Hematopoietic multipotent progenitor cell (in vitro differentiated cells): Measurements from ENCODE around the gene KRTAP5-1. TPM values are rescaled to one million over a fixed set of nuclear protein-coding genes. Genes with fewer than 3 reads are reported as not detected.

Experiments
- DNase-seq, 3 donors: peaks; one replicate each; pipeline ENCODE4 v3.0.0-alpha.2; 2011 to 2015; ENCODE audit warnings: low read depth in 2 of 3, low spot score in 2 of 3
- total RNA-seq: library from RNA; depleted of rRNA; stranded (reverse); fragments of >200 nt; gene quantifications from one replicate; pipeline ENCODE4 v1.2.3, GENCODE V29; 2012

The KRTAP5-1 gene
- total RNA-seq, 1 donor, result not detected

GRCh38 chr11:1562469-1563148 is 22.5 kb downstream of the KRTAP5-1 start:
- DNase-seq, result no peak

- no peak for DNase-seq
Measured at GRCh38 chr11:1561955-1562354, 23.1 kb downstream of the KRTAP5-1 start.

GRCh38 chr11:1561266-1561665 is 23.8 kb downstream of the KRTAP5-1 start:
- DNase-seq, result no peak

- no peak for DNase-seq
Measured at GRCh38 chr11:1560649-1561251, 24.3 kb downstream of the KRTAP5-1 start.

GRCh38 chr11:1560002-1560648 is 25.0 kb downstream of the KRTAP5-1 start:
- DNase-seq, result no peak

GRCh38 chr11:1559111-1559951 is 25.8 kb downstream of the KRTAP5-1 start:
- no peak for DNase-seq

GRCh38 chr11:1558775-1559110 is 26.3 kb downstream of the KRTAP5-1 start:
- no peak for DNase-seq

- DNase-seq, result no peak
Measured at GRCh38 chr11:1557904-1558774, 26.9 kb downstream of the KRTAP5-1 start.

GRCh38 chr11:1557051-1557884 is 27.8 kb downstream of the KRTAP5-1 start:
- no peak for DNase-seq

- DNase-seq, result no peak
Measured at GRCh38 chr11:1556278-1556902, 28.7 kb downstream of the KRTAP5-1 start.

GRCh38 chr11:1555713-1556153 is 29.4 kb downstream of the KRTAP5-1 start:
- DNase-seq, result no peak

- DNase-seq, result no peak
Measured at GRCh38 chr11:1554981-1555712, 29.9 kb downstream of the KRTAP5-1 start.

GRCh38 chr11:1553808-1554594 is 31.1 kb downstream of the KRTAP5-1 start:
- DNase-seq, result no peak

- no peak for DNase-seq
Measured at GRCh38 chr11:1549338-1550330, 35.4 kb downstream of the KRTAP5-1 start.

- peak in 1 of 3 donors; percentile 37 for DNase-seq
Measured at GRCh38 chr11:1548221-1549070, 36.6 kb downstream of the KRTAP5-1 start.
